ENCODE results near the gene BCL6.
"Not testable (repeated sequence)": the region's sequence is repeated elsewhere in the genome, so short reads cannot be mapped to it uniquely, and the experiment has no call there.

The BCL6 gene

GRCh38 chr3:187709155-187709554 lies 36.1 kb downstream of the BCL6 start:
- DNase-seq = no peak

GRCh38 chr3:187708696-187709095 lies 36.6 kb downstream of the BCL6 start:
- no peak for DNase-seq

- DNase-seq = no peak
Measured at GRCh38 chr3:187706971-187707370, 38.3 kb downstream of the BCL6 start.

- DNase-seq = peak; percentile 1
Measured at GRCh38 chr3:187705164-187705563, 40.1 kb downstream of the BCL6 start.

GRCh38 chr3:187702507-187703033 lies 42.7 kb downstream of the BCL6 start, which contains the start of gene RTP2:
RTP2 (minus strand) TSS chr3:187702557; CDS start chr3:187702128, 429 bp downstream.
- no peak for DNase-seq

GRCh38 chr3:187700249-187700648 lies 45.0 kb downstream of the BCL6 start:
- DNase-seq = no peak

- no peak for DNase-seq
Measured at GRCh38 chr3:187698499-187699399, 46.5 kb downstream of the BCL6 start.

GRCh38 chr3:187696021-187696420 lies 49.2 kb downstream of the BCL6 start:
- no peak for DNase-seq

- no peak for DNase-seq
Measured at GRCh38 chr3:187695449-187695848, 49.8 kb downstream of the BCL6 start.

GRCh38 chr3:187694801-187695200 lies 50.5 kb downstream of the BCL6 start:
- no peak for DNase-seq

GRCh38 chr3:187693431-187693830 lies 51.8 kb downstream of the BCL6 start:
- no peak for DNase-seq

- no peak for DNase-seq
Measured at GRCh38 chr3:187689984-187690383, 55.3 kb downstream of the BCL6 start.

- no peak for DNase-seq
Measured at GRCh38 chr3:187686621-187687273, 58.5 kb downstream of the BCL6 start.

GRCh38 chr3:187685948-187686347 lies 59.3 kb downstream of the BCL6 start:
- DNase-seq = no peak

- DNase-seq = no peak
Measured at GRCh38 chr3:187684880-187685279, 60.4 kb downstream of the BCL6 start.

- no peak for DNase-seq
Measured at GRCh38 chr3:187684444-187684843, 60.8 kb downstream of the BCL6 start.

- DNase-seq = not testable (repeated sequence)
Measured at GRCh38 chr3:187681756-187682155, 63.5 kb downstream of the BCL6 start.

GRCh38 chr3:187679638-187680396 lies 65.5 kb downstream of the BCL6 start:
- no peak for DNase-seq

- peak; percentile 36 for DNase-seq
Measured at GRCh38 chr3:187678726-187679268, 66.5 kb downstream of the BCL6 start.

GRCh38 chr3:187677604-187678003 lies 67.7 kb downstream of the BCL6 start:
- no peak for DNase-seq

- no peak for DNase-seq
Measured at GRCh38 chr3:187673012-187673411, 72.3 kb downstream of the BCL6 start.

Measured in amniotic stem cell (primary cell).